OCI-M1 (cell line): ENCODE results near the gene CNPY1.

Source experiments
- DNase-seq: peaks from one replicate; lab custom pipeline; 2025; lab: John Stamatoyannopoulos, UW

The CNPY1 gene

DNA sequence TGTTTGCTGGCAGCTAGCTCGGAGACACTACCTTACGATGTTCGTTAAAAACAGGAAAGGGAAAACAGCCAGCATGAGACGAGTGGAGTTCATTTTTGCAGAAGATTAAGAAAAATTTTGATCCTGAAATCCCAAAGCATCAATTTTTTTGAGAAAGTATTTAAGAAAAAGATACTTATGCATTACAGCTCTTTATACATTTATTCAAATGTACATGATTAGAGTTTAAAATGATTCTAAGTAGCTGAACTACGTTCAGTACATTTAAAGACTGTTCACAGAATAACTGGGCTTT lies 34.7 kb downstream of the CNPY1 start:
- no peak for DNase-seq

DNA sequence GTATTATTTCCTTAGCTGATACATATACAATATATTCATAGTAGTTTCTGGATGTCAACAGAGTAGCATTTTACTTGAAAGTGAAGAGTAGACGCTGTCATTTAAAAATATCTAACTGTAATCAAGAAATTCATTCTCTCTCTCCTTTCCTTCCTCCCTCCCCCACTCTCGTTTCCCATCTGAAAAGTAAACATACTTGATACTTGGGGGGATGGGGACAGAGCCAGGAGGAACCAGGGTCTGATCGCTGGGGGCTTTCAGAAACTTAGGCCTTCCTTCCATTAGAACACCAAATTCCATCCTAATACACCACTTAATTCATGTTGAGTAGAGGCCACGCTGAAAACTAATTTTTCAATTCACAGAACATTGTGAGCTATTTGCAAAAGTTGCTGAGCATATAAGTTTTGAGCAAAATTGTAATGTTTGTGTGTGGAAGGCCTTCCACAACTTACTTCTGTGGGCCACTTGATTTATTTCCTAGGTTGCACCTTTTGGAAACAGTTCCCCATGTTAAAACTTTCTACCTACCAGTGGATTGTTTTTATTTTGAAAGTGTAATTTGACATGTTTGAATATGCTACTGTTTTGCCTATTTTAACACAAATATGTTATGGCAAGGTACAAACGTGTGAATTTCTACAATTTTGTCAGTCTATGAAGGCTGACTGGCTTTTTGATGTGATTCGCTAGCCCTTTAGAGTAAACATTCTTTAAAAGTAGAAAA lies 35.2 kb downstream of the CNPY1 start:
- no peak for DNase-seq

DNA sequence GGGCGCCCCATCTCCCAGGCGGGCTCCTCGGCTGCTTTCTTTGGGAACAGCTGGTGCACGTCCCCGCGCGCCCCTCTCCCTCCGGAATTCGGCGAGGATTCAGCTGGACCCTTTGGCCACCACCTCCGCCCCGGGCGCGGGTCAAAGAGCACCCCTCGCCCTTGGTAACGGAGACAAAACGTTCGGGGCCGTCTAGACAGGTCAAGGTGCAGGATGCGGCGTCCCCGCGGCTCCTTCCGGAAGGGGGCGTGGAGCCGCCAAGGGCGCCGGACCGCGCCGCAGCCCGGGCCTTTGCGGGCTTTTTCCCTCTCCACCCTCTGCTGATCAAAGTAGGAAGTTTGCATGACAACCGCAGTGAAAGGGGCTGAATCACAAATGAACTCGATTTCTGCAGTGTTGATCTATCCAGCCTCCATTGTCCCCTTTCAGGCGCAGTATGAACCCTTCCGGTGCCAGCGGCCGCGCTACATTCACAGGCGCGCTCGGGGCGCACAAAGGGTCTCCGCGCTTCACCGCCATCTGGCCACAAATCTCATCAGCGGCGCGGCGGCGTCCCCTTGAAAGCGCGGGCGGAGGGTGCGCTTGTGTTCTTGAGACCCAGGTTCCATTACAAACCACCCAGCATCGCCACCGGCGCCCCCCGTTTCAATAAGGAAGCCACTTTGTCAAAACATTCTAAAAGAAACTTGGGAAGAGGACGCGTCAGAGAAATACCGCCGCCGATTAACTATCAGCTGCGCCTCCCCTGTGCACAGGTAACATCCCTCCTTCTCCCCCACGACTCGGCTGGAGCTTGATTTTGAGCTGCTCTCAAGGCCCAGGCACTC lies 36.4 kb downstream of the CNPY1 start:
- DNase-seq = no peak

DNA sequence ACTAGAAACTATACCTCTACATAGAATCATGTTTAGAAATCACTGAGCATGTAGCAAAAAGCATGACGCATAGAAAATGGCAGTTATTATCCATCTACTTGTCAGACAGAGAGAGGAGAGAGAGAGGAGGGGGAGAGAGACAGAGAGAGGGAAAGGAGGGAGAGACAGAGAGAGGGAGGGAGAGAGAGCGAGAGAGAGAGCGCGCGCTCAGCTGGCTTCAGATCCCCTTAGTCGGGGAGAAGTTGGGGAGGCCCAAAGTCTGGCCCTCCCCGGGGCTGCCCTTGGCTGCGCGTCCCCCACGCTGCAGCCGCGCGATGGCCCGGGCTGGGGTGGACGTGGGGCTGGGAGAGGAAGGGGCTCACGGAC lies 37.0 kb downstream of the CNPY1 start:
- DNase-seq = no peak

DNA sequence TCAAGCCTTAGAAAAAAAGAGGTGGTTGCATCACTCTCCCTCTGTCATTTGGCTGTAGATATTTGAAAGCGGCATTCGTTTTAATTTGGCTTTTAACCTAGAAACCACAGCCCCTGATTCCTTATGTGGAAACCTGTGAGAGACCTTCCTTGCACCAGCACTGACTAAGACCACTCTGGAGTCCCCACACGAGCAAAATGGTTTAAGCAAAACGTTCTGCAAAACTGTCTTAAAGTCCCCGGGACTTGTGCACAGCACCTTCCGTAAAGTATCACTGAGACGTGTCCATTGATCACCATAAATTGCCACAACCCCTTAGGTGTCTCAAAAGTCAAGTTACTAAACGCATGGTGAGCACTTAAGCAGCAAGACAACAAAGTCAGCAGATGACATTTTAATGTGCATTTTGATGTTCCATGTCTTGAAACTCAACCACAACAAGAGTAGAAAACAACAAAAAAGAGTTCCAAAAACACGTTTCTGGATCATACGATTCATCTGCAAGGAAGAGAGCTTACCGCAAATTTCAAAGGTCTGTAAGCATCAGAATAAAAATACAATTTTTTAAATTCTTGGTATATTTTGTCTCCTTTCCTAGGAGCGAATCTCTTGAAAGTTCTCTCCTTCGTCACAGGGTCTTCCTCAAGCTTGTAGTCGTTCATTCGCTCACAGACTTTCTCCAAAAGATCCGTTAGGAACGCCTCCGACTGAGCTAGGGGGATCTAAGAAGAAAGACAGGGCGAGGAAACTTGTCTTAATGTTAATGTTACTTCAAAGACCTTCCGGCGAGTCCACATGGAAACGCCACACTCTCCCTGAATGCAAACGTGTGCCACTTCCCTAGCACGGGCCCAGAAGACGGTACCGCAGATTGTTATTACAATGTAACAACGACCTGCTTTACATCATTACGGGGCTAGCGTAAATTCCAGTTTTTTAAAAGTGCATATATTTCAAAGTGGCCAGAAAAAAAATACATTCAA lies 37.7 kb downstream of the CNPY1 start:
- no peak for DNase-seq

DNA sequence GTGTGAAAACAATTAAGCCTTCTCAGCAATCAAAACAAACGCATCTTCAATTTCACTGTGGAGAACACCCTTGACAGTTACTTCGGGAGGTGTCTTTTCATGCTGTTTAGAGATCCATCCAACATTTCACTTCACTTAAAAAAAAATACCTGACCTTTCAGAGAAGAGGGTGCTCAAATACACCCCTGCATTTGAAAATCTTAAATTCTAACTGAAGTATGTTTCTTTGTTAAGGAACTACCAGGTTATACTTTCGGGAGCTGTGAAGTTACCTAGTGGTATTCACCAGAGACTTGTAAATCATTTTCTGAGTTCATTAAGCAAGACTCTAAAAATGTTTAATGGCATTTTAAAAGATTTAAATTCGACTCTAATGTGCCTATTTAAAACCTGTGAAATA lies 38.8 kb downstream of the CNPY1 start:
- DNase-seq = no peak

DNA sequence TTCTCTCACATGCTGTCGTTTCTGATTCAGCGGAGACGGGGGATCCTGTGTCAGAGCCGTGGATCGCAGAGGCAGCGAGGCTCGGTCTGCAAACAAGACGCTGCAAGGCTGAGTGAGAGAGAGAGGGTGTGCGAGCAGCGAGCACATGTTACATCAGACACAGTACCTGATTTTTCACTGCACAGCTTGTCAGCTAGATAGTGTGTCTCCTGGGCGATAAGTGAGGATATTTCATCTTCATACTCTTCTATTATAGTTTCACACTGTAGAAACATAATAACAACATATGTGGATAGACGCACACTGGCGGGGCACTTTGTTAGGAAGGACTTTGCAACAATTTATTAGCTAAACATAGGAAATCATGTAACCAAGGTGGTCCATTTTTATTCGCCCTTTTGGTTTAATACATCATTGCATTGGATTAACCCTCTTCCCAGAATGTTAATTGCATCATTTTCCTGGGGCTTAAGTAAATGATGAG lies 39.5 kb downstream of the CNPY1 start:
- peak; percentile 66 for DNase-seq

DNA sequence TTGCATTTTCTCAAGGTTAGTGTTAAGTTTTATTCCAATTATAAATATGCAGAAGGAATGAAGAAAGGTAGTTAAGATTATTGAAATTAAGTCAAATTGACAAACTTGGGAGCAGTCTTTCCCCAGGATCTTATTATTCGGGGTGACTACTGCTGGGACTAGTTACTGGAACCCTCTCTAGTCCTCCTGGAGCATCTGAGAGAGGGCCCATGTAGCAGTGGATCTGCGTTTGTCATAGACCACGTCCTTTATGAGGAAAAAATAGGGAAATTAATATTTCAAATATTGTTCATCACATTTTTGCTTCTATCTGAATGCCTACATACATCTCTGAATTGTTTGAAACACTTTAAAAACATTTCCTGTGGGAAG lies 41.0 kb downstream of the CNPY1 start:
- DNase-seq = no peak

DNA sequence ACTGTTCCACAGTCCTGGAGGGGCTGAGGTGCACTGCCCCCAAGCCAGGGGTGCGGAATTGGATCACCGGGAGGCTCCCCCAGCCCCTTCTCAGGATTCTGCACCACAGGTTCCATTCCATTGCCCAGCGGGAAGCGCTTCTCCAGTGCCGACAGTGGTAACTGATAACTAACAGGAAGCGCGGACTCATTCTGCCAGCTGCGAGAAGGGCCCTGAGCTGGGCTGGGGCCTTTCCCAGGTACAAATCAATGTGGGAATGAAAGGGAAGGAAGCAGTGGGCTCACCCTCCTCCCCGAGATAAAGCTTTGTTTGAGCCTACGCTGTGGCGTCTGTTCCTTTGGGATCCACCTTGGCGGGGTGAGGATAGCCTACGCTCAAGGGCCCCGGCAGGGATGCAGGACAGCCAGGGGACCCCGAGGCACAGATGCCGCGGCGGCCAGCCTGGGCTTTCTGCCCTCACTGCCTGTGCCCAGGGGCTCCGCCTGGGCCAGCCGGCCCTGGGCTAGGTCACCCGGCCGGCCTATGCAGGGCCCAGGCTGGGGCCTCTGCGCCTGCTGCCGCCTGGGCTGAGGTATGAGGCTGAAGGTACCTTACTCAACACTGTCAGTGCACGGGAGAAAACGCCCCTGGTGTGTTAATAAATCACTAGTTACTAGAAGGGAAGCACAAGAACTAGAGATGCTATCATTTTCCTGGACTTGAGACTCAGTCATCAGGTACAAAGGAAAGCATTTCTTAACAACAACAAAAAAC lies 49.0 kb downstream of the CNPY1 start:
- DNase-seq = no peak

DNA sequence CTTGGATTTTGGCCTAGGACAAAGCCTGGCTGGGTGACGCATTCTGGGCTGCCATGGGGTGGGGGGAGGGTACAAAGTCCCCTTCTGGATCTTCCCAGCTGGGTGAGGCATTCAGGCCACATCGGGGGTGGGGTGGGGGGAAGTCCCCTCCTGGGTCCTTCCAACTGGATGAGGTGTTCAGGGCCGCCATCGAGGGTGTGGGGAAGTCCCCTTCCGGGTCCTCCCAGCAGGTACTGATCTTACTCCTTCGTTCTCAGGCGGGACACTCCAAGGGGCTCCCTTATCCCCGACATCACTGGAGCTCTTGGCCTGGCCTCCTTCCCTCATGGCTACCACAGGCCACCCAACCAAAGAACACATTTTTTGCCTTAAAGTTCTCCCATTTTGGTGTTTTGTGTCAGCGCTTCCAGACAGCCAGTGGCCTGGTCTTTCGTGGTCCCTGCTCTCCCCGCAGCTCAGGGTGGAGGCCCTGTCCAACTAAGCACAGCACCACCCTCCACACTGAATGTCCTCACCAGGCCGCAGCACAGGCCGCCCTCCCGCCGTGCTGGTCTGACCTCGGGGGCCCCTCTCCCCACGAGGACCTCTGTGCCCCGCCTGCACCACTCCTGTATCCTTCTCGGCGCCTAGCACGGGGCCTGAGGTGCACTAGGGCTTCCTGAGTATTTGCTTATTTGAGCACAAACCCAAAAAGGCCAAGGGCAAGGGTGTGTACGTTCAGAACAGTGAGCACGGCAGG lies 49.9 kb downstream of the CNPY1 start:
- DNase-seq = no peak

DNA sequence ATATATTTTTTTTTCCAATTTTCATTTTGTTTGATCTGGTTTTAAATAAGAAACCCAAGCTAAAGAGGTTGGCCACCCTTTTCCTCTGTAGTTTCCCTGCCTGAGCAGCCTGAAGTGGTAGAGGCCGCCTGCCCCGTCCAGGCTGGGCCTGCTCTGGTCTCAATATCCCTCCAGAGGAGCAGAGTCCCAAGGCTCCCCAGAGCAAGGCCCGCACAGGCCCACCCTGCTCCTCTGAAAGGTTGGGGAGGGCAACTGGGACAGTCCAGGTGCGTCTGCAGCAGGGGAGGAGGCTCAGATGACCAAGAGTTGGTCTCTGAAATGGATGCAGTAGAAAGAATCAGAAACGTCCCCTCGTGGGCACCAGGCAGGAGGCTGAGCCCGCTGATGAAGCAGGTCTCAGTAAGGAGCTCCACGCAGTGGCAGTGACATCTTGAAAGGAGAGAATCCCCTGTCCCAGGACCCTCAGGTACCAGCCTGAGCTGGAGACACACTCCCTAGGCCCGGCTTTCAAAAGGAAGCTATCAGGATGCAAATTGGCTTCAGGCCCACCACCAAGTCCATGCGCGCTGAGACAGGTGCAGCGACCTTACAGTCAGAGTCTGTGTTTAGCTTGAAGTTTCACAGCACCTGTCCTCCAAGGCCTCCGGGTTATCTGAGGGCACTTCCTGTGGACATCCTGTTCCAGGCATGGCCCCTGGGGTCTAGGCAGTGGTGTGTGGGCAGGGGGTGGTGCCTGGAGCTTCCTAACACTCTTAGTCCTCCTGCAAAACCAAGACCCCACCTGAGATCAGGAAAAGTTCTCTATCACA lies 50.7 kb downstream of the CNPY1 start:
- no peak for DNase-seq

DNA sequence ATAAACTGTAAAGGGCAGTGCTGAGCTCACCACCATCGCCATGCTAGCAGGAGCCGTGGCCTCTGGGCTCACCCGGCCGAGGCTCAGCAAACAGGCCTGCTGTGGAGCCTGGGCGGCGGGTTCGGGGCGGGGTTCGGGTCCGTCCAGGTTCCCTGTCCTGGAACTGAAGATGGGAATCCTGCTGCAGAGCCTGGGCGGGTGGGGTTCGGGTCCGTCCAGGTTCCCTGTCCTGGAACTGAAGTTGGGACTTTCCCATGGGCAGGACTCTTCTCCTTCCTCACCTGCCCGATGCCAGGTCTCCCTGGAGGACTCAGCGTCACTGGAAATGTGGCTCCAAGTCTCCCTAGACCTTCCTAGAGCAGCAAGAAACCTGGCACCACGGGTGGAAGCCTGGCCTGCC lies 51.8 kb downstream of the CNPY1 start:
- no peak for DNase-seq

DNA sequence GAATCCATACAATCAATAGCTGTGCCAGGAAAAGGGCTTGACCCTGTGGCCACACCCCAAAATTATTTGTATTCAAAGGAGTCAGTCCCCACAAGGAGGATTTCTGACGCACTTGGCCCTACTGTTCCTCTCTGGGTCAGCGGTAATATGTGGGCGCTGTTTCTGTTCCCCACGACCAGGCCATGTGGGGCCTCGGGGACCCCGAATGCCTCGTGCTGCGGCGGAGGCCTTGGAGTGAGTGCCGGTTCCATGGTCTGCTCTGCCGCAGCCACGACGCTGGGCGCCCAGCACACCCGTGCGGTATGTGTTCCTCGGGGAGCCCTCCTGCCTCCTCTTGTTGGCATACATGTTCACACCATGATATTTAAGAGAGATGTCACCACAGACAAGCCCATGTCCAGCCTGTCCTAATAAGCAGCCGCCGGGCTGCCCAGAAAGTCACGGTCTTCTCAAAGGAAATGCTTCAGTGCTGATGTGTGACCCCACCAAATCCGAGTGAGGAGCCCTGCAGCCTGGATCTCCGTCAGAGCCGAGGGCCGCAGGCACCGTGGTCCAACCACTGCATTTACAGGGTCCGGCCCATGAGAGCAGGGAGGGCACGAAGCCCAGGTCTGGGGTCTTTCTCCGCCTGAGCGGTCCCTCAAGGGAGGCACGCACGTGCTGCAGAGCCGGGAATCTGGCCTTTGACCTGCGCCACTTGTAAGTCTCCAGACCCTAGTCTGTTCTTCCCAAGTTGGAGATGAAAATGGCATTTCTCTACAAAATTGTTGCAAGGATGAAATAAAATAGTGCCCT lies 52.4 kb downstream of the CNPY1 start:
- DNase-seq = no peak

DNA sequence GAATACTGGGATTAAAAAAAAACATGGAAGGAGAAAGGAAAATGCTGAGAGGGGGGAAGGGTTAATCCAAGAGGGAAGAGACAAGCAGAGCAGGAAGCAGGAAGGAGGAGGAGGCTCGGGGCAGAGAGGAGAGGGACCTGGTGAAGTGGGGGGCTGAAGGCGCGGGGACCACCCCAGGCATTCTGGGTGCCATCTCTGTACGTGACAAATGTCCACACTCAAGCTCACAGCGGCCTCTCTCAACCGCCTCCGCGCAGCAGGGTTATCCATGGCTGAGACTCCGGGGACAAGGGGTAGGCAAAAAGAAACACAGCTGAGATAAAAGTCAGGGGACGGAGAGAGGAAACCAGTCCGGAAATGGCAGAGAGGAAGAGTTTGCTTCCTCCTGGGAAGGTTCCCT lies 54.5 kb downstream of the CNPY1 start:
- no peak for DNase-seq

DNA sequence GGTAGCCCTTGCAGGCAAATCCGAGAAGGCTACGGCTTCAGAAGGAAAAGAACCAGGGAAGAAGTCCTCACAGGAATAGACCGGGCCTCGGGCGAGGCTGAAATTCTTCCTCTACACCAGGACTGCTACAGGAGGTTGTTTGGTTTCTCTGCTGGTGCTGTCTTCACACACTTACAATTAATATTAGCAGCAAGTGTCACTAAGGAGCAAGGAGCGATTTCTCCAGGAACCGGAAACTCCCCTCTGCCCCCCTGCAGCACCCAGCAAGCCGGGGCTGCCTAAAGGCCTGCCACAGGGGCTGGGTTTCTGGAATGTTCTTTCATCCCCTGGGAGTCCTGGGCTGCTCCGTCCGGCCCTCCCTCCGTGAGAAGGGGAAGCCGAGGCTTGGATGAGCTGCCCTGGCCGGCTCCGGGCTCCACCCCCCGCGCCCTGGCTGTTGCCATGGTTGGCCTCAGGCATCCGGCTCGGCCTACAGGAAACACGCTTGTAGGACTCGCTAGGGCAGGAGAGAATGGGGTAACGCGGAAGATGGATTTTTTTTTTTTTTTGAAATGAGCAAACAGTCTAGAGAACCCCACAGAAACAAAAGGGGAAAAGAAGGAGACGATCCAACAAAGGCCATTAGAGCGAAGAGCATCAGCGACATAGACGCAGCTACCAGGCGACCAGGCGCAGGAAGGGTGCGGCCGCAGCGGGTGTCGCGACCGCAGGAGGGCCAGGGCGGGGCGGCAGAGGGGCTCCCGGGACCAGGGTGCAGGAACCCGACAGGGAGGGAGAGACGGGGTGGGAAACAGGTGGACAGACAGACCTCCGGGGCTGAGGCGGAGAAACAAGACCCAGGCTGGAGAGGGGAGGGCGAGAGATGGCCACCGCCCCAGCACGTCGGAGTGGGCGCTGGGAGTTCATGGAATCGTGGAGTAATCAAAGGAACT lies 55.4 kb downstream of the CNPY1 start:
- DNase-seq = no peak

DNA sequence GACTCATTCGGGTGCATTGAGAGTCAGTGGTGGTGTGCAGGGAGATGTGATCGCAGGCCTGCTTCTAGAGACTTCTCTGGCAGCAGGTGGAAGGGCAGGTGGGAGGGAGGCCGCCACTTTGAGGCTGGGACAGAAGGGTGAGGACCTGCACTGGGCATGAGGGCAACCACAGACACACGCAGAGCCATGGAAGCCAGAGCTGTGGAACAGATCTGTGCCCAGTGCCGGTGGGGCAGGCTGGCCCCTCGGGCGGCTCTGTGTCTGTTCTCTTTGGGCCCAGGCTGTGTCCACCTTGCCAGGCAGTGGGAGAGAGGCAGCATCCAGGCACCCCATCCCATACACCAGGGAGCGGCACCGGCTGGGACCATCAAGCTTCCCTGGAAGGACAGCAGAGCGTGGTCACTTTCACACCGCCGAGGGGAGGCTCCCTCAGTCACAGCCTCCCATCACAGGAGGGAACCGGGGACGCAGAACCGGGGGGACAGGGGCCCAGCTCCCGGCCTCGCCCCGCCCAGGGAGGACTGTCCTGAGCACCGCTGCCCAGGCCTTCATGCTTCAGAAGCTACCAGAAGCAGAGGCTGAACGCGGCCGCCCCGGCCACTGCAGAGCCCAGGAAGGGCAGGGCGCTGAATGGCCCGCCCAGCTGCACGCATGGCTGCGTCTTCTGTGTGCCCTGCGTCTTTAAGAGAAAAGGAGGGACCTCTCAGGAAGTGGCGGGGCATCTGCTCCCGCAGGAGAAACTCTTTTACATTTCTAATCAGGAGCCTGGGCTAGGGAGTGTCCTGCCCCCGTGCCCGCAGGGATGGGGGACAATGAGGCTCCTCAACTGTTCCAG lies 56.3 kb downstream of the CNPY1 start:
- DNase-seq = no peak

DNA sequence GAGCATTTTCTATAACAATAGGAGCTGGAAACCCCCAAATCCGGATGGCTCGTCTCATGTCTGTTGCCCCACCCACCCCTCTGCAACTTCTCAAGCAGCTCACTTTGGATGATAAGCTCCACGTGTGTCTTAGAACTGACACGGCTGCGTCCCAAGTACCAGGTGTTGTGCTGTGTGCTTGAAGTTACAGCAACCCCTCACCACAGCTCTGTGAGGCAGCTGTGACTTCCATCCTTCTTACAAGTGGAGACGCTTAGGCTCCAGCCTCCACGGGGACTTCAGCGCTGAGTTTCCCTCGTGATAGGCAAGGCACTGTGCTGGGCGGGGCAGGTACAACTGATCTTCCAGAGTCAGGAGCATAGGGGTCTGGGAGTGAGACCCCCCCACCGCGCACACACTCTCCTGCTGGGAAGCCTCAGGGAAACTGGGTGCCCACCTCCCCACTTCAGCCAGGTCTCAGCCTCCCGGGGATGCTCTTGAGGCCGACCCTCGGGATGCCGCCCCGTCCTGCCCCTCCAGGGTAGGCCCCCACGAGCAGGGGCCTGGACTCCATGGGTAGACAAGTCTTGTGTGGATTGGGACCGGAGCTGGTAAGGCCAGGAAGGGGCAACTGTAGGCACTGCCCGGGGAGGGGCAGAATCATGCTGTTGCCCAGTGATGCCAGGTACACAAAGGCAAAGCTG lies 57.1 kb downstream of the CNPY1 start:
- DNase-seq = no peak
